ENCODE data around the gene PLEKHG2.

The PLEKHG2 gene

GRCh38 chr19:39384839-39385568 is 27.5 kb upstream of the PLEKHG2 start:
- no peak for DNase-seq

DNA sequence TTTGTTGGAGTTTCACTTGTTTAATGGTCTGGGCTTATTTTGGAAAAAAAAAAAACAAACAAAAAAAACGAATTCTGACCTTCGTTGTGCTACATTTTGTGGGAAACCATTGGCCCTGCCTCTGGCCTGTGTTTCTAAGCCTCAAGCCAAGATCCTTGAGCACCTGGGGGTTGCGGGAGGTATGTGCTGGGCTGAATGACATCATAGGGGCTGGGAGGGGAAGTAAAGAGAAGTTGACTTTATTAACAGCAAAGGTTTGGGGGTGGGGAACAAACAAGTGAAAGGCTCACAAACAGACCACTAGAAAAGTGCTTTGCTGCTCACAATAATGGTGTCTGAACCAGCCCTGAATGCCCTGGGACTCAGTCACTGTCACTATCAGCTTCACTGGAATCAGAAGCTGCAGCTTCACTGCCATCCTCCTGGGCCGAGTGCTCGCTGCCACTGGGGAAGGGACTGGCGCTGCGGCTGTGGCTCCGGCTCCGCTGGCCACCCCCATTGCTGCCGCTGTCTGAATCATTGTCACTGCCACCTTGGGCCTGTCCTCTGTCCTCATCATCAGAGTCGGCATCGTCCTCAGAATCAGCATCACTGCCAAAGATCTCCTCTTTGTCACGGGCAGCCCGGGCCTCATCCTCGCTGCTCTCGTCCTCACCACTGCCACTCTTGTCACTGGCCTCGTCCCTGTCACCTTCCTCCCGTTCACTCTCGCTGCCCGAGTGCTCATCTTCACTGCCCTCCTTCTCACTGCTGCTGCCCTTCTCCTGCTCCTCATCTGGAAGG is 26.6 kb upstream of the PLEKHG2 start:
- no peak for DNase-seq

DNA sequence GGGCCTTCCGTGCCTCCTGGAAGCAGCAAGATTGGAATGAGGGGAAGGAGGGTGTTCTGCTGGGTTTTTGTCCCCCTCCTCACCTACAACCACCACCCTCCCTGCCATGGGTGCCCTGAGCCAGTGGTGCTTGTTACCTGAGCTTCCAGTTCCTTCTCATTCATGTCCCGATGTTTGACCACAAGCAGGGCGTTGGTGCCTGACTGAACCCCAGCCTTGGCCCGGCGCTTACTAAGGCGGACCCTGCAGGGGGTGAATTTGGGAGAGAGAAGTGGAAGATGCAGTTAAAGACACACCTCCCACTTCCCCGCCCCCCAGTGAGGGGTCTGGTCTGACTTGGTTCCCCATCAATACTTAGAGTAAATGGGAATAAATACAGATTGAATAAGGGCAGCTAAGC is 25.9 kb upstream of the PLEKHG2 start:
- no peak for DNase-seq

DNA sequence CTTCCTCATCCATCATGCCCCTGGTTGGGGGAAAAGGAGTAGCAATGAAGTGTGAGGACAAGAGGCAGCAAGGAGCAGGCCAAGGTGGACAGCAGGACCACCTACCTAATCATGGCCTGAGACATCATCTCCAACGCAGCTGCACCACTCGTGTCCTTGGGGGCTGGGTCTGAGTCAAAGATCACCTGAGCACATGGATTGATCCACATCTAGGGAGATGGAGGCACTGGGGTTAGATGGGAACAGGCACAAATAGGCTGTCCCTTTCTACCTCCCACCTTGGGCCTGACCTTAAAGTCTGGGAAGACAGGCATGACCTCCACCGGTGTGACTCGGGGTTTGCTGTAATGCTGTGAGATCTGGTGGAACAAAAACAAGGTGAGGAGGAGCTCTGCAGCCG is 23.8 kb upstream of the PLEKHG2 start:
- no peak for DNase-seq

- no peak for DNase-seq
Measured at GRCh38 chr19:39389631-39390414, 22.6 kb upstream of the PLEKHG2 start.

DNA sequence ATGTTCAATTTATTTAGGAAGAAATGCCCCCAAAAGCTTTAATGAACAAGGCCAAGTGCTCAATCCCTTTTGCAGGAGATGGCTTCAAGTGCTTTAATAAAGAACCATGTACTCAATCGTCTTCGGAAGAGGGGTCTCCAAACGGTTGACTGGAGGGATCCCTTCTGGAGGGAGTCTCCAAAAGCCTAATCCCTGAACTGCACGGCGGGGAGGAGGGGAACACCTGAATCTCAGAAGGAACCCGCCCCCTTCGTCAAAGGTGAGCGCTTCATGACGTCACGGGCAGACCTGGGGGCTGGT is 22.1 kb upstream of the PLEKHG2 start:
- no peak for DNase-seq

DNA sequence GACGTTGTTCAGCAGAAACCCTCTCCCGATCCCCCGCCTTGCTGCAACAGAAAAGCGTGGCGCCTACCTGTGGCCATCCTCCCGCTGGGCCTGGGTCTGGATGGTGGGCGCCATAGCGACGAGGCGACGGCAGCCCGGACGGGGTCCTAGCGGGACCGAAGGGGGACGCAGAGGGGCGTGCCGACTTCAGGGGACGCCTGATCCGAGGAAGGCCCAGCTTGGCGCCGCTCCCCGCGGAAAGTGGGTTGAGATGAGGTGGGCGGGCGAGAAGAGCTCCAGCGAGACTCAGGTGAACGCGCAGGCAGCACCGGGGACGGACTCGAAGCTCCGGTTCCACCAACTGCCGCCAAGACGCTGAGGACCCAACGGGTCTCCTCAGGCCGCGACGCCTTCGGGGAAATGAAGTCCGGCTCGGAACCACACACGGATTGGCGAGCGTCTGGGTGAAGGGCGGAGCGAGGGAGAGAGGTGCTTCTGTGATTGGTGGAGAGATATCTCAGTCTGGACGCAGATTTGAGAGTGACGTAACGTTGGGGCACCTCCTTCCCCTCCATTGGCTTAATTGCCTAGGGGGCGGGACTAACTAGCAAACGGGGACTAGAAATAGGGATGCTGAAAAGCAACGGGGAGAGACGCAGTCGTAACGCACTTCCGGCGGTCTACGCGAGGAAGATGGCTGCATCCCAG is 21.6 kb upstream of the PLEKHG2 start, which contains the start of the genes MED29 and PAF1:
Gene MED29 (plus strand): TSS at position 628 of the 687 bp plus-strand sequence. CDS start 45 bp downstream, at position 673.
Gene PAF1 (minus strand): TSS at position 356 of the 687 bp plus-strand sequence. CDS start 242 bp downstream, at position 114.
- DNase-seq = peak; percentile 99

DNA sequence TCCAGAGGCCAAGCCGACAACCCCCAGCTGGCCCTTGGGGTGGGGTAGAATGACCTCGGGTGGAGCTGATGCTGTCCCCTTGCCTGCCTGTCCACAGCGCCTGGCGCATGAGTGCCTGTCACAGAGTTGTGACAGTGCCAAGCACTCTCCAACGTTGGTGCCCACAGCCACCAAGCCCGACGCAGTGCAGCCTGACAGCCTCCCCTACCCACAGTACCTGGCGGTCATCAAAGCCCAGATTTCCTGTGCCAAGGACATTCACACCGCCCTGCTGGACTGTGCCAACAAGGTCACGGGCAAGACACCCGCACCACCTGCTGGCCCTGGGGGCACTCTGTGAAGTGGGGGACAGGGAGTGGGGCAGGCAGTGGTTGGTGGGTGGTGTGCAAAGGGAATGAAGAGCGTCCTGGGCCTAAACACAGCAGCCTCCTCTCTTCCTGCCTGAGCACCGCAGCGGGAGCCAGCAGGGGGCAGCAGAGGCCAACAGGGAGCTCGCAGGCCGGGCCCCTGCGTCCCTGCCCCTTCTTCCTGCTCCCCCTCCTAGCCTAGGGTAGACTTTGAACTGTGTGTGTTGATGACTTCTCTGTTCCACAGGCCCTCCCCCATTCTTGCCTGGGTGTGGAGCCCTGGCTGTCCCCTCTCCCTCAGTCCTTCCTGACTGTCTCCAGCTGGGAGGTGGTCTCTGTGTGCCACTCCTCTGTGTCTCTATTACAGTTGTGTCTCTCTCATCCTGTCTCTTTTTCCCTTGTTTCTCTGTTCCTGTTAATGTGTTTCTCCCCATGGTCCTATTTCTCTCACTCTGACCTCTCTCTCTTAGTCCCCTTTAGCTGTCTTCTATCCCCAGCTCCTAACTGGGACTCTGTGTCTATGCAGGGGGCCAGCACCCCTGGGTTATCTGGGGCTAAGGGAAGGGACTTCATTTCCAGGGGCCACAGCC is 14.8 kb upstream of the PLEKHG2 start:
- peak; percentile 91 for DNase-seq

DNA sequence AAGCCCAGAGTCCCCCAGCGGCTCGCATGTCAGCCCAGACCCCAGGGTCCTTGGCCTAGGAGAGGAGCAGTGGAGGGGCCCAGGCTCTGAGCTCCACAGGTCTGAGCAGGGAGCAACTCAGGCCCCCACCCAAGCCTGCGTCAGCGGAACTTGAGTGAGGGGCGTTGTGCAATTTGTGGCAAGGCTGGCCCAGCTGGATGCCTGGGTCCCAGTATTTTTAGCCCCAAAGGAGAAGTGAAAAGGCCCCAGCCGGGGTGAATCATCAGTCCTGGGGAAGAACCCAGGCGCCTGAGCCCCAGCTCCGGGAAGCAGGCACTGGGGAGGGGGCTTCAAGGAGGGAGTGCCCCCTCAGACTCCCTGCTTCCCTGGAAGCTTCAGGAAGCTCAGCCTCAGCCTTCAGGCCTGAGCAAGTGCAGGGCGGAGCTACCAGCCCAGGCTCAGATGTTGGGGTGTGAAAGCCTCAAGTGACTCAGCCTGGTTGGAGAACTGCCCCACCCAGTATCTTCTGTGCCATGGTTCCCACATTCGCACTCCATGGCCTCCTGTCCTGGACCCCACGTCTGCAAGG is 14.1 kb upstream of the PLEKHG2 start:
- DNase-seq = no peak

DNA sequence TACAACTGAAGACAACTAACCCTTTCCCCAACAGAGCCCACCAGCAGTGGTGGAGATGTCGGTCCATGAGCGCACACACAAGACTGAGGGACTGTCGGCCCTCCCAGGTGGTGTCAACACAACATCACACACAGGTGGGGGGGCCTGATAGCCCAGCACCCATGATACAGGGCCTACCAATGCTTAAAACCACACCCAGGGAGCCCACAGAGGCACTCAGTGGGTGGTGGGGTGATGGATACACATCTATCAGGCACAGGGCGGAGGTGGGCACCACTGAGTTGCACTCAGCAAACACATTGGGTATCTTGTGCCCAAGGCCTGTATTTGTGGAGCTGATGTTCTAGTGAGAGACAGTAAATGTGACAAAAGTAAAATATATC is 12.8 kb upstream of the PLEKHG2 start:
- no peak for DNase-seq

- DNase-seq = no peak
Measured at GRCh38 chr19:39400061-39400460, 12.4 kb upstream of the PLEKHG2 start.

DNA sequence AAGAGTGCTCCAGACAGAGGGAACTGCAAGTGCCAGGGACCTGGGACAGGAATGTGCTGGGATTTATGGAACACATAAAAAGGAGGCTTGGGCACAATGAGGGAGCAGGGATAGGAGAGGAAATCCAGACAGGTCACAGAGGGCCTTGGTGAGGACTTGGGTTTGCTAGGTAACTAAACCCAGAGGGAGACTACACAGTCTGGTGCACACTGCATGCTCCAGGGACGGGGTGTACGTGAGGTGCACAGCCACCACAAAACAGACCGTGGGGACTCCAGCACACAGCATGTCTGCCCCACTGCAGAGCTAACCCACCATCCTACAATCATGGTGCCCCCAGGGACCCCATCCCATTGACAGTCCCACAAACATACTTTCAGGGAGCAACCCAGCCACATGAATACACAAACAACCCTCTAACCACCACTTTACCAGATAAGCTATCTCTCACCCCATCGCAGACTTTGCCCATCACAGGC is 11.4 kb upstream of the PLEKHG2 start:
- no peak for DNase-seq

DNA sequence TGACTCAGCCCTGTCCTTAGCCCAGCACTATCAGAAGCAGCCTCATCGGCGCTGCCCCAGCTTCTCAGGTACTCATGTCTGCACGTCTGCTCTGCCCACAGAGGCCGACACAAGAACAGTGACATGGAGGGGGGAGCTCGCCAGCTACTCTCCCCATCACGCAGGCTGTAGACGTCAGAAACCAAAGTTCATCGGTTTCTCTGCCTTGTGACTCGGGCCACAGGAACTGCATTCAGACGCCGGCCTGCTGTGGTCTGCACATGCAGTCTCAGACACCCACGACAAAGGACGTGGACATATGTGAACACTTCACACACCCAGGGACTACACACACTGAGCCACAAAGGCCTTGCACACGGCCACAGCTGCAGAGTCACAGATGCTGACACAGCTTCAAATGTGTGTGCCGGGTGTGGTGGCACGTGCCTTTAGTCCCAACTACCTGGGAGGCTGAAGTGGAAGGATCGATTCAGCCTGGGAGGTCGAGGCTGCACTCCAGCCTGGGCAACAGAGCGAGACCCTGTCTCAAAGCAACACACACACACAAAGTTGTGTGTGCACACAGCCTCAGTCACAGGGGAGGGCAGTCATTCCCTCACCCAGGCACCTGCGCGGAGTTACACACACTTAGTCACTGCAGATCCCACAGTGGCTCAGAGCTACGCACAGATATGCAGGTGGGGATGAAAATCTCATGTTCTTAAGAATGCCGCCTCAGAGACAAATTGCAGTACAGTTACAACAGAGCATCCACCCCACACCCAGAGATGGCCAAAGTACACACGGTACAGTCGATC is 10.7 kb upstream of the PLEKHG2 start:
- no peak for DNase-seq

DNA sequence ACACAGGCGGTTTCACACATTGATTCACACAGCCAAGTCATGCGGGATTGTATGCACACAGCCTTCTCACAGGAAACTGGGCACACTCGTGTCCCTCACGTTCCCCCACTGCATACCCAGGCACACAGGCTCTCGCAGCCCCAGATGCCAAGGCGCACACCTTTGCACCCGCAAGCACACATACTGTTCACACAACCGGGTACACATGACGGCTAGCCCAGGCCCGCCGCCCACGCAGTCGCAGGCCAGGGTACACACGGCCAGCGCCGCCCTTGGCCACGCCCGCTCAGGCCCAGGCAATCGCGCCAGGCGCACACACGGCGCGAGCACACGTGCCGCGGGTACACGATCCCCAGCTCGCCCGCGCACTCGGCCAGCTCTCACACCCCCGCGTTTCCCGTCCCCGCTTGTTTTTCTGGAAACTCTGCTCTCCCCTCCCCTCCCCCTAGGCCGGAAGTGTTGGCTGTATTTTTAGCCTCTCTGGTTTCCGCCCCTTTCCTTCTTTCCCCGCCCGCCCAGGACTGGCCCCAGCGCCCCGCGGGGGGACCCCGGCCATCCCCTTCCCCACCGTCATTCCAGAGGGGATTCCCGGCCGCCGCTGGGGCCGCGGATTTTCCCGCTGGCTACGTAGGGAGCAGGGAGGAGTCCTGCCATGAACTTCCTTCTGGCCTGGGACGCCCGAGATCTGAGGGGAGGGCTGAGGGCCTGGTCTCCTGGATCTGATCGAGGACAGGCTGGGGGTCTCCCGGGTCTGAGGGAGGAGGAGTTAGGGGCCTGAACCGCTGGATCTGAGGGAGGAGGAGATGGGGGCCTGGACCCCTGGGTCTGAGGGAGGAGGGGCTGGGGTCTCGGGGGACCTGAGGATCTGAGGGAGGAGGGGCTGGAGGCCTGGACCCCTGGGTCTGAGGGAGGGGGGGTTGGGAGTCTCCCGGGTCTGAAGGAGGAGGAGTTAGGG is 9.8 kb upstream of the PLEKHG2 start:
- peak; percentile 95 for DNase-seq

GRCh38 chr19:39403331-39404312 is 8.8 kb upstream of the PLEKHG2 start:
- peak; percentile 98 for DNase-seq

DNA sequence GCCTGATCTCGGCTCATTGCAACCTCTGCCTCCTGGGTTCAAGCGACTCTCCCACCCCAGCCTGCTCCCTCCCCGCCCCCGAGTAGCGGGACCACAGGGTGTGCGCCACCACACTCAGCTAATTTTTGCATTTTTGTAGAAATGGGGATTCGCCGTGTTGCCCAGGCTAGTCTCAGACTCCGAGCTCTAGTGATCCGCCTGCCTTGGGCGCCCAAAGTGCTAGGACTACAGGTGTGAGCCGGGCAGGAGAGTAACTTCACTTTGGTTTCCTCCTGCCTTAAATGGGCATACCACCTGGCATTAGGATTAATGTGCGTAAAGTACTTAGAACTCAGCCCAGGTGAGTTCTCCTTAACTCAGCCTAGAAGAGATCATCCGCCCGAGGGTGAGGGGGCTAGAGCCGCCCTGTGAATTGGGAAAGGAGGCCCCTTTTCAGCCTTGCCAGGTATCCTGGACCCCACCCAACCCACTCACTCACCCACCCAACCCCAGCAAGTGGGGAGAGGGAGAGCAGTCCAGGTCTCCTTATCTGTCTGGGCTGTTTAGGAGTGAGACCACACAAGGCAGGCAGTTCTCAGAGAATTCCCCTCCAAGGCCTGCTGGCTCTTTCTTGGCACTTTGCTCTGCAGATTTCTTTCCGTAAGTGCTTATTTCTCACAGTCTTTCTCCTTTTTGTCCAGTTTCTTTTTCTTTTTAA is 7.1 kb upstream of the PLEKHG2 start:
- DNase-seq = no peak

DNA sequence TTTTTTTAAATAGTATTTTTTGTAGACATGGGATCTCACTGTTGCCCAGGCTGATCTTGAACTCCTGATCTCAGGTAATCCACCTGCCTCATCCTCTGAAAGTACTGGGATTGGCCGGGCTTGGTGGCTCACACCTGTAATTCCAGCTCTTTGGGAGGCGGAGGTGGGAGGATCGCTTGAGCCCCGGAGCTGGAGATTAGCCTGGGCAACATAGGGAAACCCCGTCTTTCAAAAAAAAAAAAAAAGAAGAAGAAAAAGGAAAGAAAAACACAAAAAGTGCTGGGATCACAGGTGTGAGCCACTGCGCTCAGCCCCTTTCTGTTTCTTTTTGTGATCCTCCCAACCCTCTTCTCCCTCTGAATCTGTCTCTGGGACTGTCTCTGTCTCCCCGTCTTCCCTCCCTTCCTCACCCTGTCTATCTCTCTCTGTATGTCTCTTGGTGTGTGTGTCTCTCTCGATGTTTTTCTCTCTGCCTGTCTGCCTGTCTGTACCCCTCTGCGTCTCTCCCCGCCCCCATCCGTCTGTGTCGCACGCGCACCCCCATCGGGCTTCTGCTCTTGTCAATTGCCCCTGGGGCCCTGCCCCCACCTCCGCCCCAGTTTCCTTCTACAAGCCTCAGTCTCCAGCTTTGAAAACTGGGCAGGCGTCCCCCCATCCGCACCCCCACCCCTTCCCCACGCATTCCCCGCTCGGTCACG is 6.4 kb upstream of the PLEKHG2 start:
- DNase-seq = no peak
